T-cell (primary cell): ENCODE measurements around the gene EPB41L2. TPM values are rescaled to one million over a fixed set of nuclear protein-coding genes. Genes with fewer than 3 reads are reported as not detected.

Experiments
- ATAC-seq, 4 experiments: fragments of 200-7000 bp in 3 of 4; fragments of 150-1000 bp in 1 of 4; cut with Tn5 transposase; replicated peaks in 1 of 4; 1 replicate in 3 of 4; 2 replicates in 1 of 4; pipeline ENCODE4 v1.10.0; 2021; ENCODE audit warnings: moderate library complexity in 3 of 4, mild to moderate bottlenecking in 2 of 4, moderate number of reproducible peaks in 1 of 4
- CTCF ChIA-PET, 2 donors: fragments of 300-600 bp; sonication (Branson Sonifier 250); formaldehyde crosslinking; loops; one replicate each; lab custom pipeline; 2022; ENCODE audit warnings: antibody characterized with exemption in 2 of 2; lab: Charles Lee
- POLR2A ChIA-PET, 2 donors: fragments of 300-600 bp; sonication (Branson Sonifier 250); formaldehyde crosslinking; loops; one replicate each; lab custom pipeline; 2022; ENCODE audit warnings: antibody characterized with exemption in 2 of 2; lab: Charles Lee
- DNase-seq, 35 experiments: peaks; one replicate each; pipeline versions ENCODE4 v3.0.0 to v3.0.0-alpha.2; 2013 to 2023
- H3K27ac ChIP-seq: one replicate; pipeline ENCODE4 v1.5.1; 2013; ENCODE audit warnings: low read length
- H3K27me3 ChIP-seq, 2 experiments: replicated peaks in 1 of 2; 1 replicate in 1 of 2; 2 replicates in 1 of 2; pipeline versions ENCODE4 v1.6.1 to v1.7.0; 2013; ENCODE audit warnings: low read length in 1 of 2, mixed read lengths in 1 of 2; ENCODE audit not compliant: control insufficient read depth in 2 of 2, insufficient read depth in 2 of 2; ENCODE audit errors: extremely low read depth in 1 of 2
- H3K36me3 ChIP-seq, 2 donors: 1 replicate in 1 of 2; 2 replicates in 1 of 2; pipeline versions ENCODE4 v1.6.1 to v1.7.0; 2013; ENCODE audit warnings: low read length in 1 of 2; ENCODE audit not compliant: control insufficient read depth in 2 of 2, insufficient read depth in 1 of 2; ENCODE audit errors: extremely low read depth in 1 of 2
- H3K4me1 ChIP-seq, 2 experiments: 1 replicate in 1 of 2; 2 replicates in 1 of 2; pipeline versions ENCODE4 v1.6.1 to v1.7.0; 2013; ENCODE audit warnings: low read length in 2 of 2, mixed read lengths in 1 of 2; ENCODE audit not compliant: insufficient read depth in 2 of 2, control insufficient read depth in 1 of 2; ENCODE audit errors: extremely low read depth in 1 of 2
- H3K4me3 ChIP-seq, 2 donors: 1 replicate in 1 of 2; 2 replicates in 1 of 2; pipeline versions ENCODE4 v1.5.1 to v1.7.0; 2013; ENCODE audit warnings: mild to moderate bottlenecking in 2 of 2, low read length in 1 of 2, moderate library complexity in 1 of 2; ENCODE audit not compliant: control insufficient read depth in 1 of 2; ENCODE audit errors: extremely low read depth in 1 of 2
- H3K9me3 ChIP-seq: 2 replicates; pipeline ENCODE4 v1.7.0; 2013
- H3K27ac Mint-ChIP-seq, 2 donors: one replicate each; pipeline ENCODE4 v1.8.0; 2020 to 2021; ENCODE audit warnings: mild to moderate bottlenecking in 2 of 2, mixed read lengths in 2 of 2
- H3K27me3 Mint-ChIP-seq, 2 donors: one replicate each; pipeline ENCODE4 v1.8.0; 2021 to 2022; ENCODE audit warnings: mixed read lengths in 2 of 2
- H3K36me3 Mint-ChIP-seq: one replicate; pipeline ENCODE4 v1.8.0; 2021; ENCODE audit warnings: mixed read lengths
- H3K4me1 Mint-ChIP-seq, 3 donors: one replicate each; pipeline ENCODE4 v1.8.0; 2020 to 2022; ENCODE audit warnings: mixed read lengths in 3 of 3, mild to moderate bottlenecking in 1 of 3
- H3K4me3 Mint-ChIP-seq, 3 donors: one replicate each; pipeline ENCODE4 v1.8.0; 2020 to 2022; ENCODE audit warnings: mild to moderate bottlenecking in 3 of 3, mixed read lengths in 3 of 3, moderate library complexity in 3 of 3
- H3K9me3 Mint-ChIP-seq, 3 donors: one replicate each; pipeline ENCODE4 v1.8.0; 2020 to 2022; ENCODE audit warnings: mixed read lengths in 3 of 3
- WGBS: methylation state at CpG from one replicate; pipeline ENCODE4 v1.1.5; 2013; ENCODE audit warnings: missing lambda C conversion rate; ENCODE audit not compliant: insufficient coverage; 5-methylcytosine and 5-hydroxymethylcytosine counted together
- total RNA-seq, 35 experiments: library from RNA in 6 of 35; stranded (reverse) in 6 of 35; fragments of 120-200 nt in 1 of 35; gene quantifications; one replicate each; pipeline versions ENCODE4 v1.2.1 to v1.2.4 and lab custom pipeline; 2013 to 2026

Gene EPB41L2
- total RNA-seq, 5 donors from 2014 or later (not counting 1 experiment from before 2014, with no cell fraction given), result 11.1 to 15.0 (median 13.6) TPM

DNA sequence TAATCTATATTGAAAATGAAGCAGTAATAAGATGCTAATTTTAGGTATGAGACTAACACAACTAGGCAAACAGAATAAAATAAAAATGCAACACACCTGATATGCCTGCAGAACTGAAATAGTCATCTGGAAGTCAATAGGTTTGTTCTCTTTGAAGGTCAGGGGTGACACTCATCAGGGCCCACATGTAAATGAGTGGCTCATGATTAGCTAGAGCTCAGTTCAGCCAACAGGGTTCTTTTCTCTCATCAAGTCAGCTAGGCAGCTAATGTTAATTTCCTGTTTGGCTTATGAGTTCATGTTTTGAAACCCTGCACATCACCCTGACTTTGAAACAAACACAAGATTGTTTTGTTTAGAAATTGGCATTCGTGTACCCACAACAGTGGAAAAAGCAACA, 212.0 kb downstream of the EPB41L2 start:
- CTCF ChIA-PET, result interaction anchor here in 1 of 2 donors (0.6 to 0.9 kb wide), 2 partner anchors 8 to 790 kb away, joined by 3 to 6 read pairs; no protein-coding TSS in a partner anchor
- ATAC-seq, result no peak
- H3K27ac ChIP-seq, result no peak overlapping the region
- POLR2A ChIA-PET, result no interaction called here
- no peaks in the 10 kb centered on the region for H3K27me3 ChIP-seq
- Mint-ChIP-seq H3K4me1 (peaks cover 0 to 8% (median 4%) of the 10 kb centered on the region in 3 donors), H3K27ac (no peak overlapping the region), H3K27me3 (no peaks in the 10 kb centered on the region), H3K9me3 (no peaks in the 10 kb centered on the region), H3K4me3 (no peak overlapping the region), H3K36me3 (peaks cover 4% of the 10 kb centered on the region)
- WGBS, result 100% methylated on average over 1 of the region's 1 CpG
- peaks cover 2 to 3% of the 10 kb centered on the region in 2 experiments for H3K4me1 ChIP-seq
- H3K36me3 ChIP-seq, result no peaks in the 10 kb centered on the region
- no peaks in the 10 kb centered on the region for H3K9me3 ChIP-seq
- no peak overlapping the region for H3K4me3 ChIP-seq
- no peak for DNase-seq

DNA sequence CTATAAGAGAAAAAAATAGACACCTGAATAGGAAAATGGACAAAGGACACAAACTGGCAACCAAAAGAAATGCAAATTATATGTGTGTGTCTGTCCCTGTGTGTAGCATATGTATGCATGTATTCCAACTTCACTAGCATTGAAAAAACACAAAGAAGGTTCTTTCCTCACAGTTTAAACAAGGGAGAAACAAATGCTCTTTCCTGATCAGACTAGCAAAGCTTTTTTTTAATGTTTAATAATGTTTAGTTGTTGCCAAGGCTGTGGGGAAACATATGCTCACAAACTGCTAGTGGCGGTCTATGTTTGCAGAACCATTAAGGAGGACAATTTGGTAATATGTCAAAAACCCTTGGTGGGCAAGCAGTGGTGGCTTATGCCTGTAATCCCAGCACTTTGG, 213.5 kb downstream of the EPB41L2 start:
- H3K27me3 ChIP-seq, result no peaks in the 10 kb centered on the region
- 100% methylated on average over 1 of the region's 1 CpG for WGBS
- H3K9me3 Mint-ChIP-seq, result no peaks in the 10 kb centered on the region
- ChIA-PET CTCF (no interaction called here), POLR2A (no interaction called here)
- H3K4me1 Mint-ChIP-seq, result peaks cover 0 to 8% (median 4%) of the 10 kb centered on the region in 3 donors
- H3K27me3 Mint-ChIP-seq, result no peaks in the 10 kb centered on the region
- H3K36me3 Mint-ChIP-seq, result no peaks in the 10 kb centered on the region
- no peak overlapping the region for H3K4me3 ChIP-seq
- no peaks in the 10 kb centered on the region for H3K9me3 ChIP-seq
- no peak for ATAC-seq
- H3K27ac Mint-ChIP-seq, result no peak overlapping the region
- peaks cover 2 to 3% of the 10 kb centered on the region in 2 experiments for H3K4me1 ChIP-seq
- H3K4me3 Mint-ChIP-seq, result no peak overlapping the region
- DNase-seq, result no peak
- H3K27ac ChIP-seq, result no peak overlapping the region
- H3K36me3 ChIP-seq, result no peaks in the 10 kb centered on the region

GRCh38 chr6:130848945-130849344, 214.1 kb downstream of the EPB41L2 start:
- H3K4me1 Mint-ChIP-seq, result peaks cover 0 to 8% (median 4%) of the 10 kb centered on the region in 3 donors
- no peak overlapping the region for H3K4me3 Mint-ChIP-seq
- H3K27me3 ChIP-seq, result no peaks in the 10 kb centered on the region
- H3K9me3 ChIP-seq, result no peaks in the 10 kb centered on the region
- peak in 22 of 35 experiments; percentile 2 to 28 (median 6) for DNase-seq
- POLR2A ChIA-PET, result no interaction called here
- CTCF ChIA-PET, result interaction anchor here in 1 of 2 donors (0.6 kb wide), 1 partner anchor 63 kb away, joined by 3 read pairs; no protein-coding TSS in a partner anchor
- H3K27ac ChIP-seq, result no peak overlapping the region
- no peaks in the 10 kb centered on the region for H3K36me3 Mint-ChIP-seq
- H3K27me3 Mint-ChIP-seq, result no peaks in the 10 kb centered on the region
- peaks cover 2 to 3% of the 10 kb centered on the region in 2 experiments for H3K4me1 ChIP-seq
- ATAC-seq, result peak; percentile 60 to 79 (median 76)
- H3K36me3 ChIP-seq, result no peaks in the 10 kb centered on the region
- H3K27ac Mint-ChIP-seq, result no peak overlapping the region
- H3K9me3 Mint-ChIP-seq, result no peaks in the 10 kb centered on the region
- H3K4me3 ChIP-seq, result no peak overlapping the region
- no CpG with 5 or more reads among the region's 2 CpGs for WGBS

- Histone ChIP-seq H3K9me3 (no peaks in the 10 kb centered on the region), H3K27me3 (no peaks in the 10 kb centered on the region), H3K4me3 (no peak overlapping the region), H3K4me1 (peaks cover 2 to 3% of the 10 kb centered on the region in 2 experiments), H3K36me3 (no peaks in the 10 kb centered on the region), H3K27ac (no peak overlapping the region)
- no peaks in the 10 kb centered on the region for H3K36me3 Mint-ChIP-seq
- peaks cover 0 to 12% (median 4%) of the 10 kb centered on the region in 3 donors for H3K4me1 Mint-ChIP-seq
- no peak for DNase-seq
- no peak overlapping the region for H3K27ac Mint-ChIP-seq
- ChIA-PET POLR2A (interaction anchor here in 1 of 2 donors (0.6 kb wide), 1 partner anchor 529 kb away, joined by 3 read pairs; no protein-coding TSS in a partner anchor), CTCF (interaction anchor here (0.6 to 1.6 kb wide), 7 partner anchors 23 to 811 kb away, joined by 3 to 6 read pairs (median 4); no protein-coding TSS in a partner anchor)
- no peaks in the 10 kb centered on the region for H3K27me3 Mint-ChIP-seq
- no peaks in the 10 kb centered on the region for H3K9me3 Mint-ChIP-seq
- H3K4me3 Mint-ChIP-seq, result no peak overlapping the region
- no peak for ATAC-seq
- 94% methylated on average over 2 of the region's 7 CpGs for WGBS
Observed at GRCh38 chr6:130847001-130847910, 215.8 kb downstream of the EPB41L2 start.

DNA sequence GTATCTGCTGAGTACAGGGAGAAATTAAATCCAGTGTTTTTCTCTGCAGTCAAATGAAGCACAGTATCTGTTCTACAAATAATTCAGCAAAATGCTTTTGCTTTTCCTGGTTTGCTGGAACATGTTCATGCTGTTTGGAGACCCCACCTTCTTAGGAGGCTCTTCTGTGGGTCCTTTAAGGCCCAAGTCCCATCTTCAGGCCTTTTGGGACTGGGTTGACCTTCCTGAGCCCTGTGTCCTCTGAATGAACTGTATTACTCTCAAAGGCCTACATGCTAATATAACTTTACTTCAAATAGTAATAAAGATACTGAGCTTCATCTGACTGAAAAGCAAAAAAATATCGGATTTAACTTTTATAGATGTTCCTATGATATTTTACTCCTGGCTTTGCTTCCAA, 216.5 kb downstream of the EPB41L2 start:
- Mint-ChIP-seq H3K36me3 (no peaks in the 10 kb centered on the region), H3K4me3 (no peak overlapping the region), H3K9me3 (no peaks in the 10 kb centered on the region), H3K4me1 (peaks cover 0 to 12% (median 4%) of the 10 kb centered on the region in 3 donors), H3K27ac (no peak overlapping the region), H3K27me3 (no peaks in the 10 kb centered on the region)
- DNase-seq (no peak), ATAC-seq (no peak)
- no CpG with 5 or more reads among the region's 1 CpG for WGBS
- ChIA-PET POLR2A (no interaction called here), CTCF (interaction anchor here in 1 of 2 donors (0.6 to 1.6 kb wide), 2 partner anchors 24 to 525 kb away, joined by 3 to 4 read pairs; no protein-coding TSS in a partner anchor)
- H3K27ac ChIP-seq, result no peak overlapping the region
- H3K4me1 ChIP-seq, result peaks cover 2 to 3% of the 10 kb centered on the region in 2 experiments
- no peak overlapping the region for H3K4me3 ChIP-seq
- H3K9me3 ChIP-seq, result no peaks in the 10 kb centered on the region
- H3K27me3 ChIP-seq, result no peaks in the 10 kb centered on the region
- no peaks in the 10 kb centered on the region for H3K36me3 ChIP-seq

DNA sequence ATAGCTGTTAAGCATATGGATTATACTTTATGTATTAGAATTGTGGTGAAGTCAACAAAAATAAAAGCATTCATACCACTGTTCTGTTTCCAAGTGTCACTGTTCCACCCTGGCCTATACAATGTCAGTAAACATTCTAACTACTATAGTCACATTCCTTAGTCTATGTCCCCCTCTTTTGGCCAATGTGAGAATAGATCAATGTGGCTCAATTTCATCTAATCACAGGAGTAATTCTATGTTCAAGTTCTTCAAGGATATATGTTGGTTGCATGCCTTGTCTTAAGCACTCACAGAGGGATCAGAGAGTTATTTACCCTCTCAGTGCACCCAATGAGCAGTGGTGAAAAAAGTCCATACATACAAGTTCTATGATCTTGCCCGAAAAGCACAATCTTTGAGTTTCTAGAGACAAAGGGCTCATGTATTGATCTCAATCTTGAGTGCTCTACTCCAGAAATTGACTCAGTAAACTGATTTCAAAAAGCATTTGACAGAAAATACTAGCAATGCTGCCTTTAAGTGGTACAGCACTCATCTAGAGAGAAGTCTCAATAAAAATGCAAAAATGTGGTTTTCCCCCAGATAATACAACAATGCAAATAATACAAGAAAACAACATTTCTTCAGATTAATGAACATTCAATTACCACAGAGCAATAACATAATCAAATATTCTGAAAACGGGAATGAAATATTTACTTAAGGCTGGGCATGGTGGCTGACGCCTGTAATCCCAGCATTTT, 219.3 kb downstream of the EPB41L2 start:
- WGBS, result 63% methylated on average over 2 of the region's 3 CpGs
- Histone ChIP-seq H3K27me3 (no peaks in the 10 kb centered on the region), H3K4me3 (no peak overlapping the region), H3K36me3 (no peaks in the 10 kb centered on the region), H3K27ac (no peak overlapping the region), H3K9me3 (no peaks in the 10 kb centered on the region), H3K4me1 (peaks cover 0 to under 1% of the 10 kb centered on the region in 2 experiments)
- Mint-ChIP-seq H3K4me3 (no peak overlapping the region), H3K36me3 (no peaks in the 10 kb centered on the region), H3K9me3 (no peaks in the 10 kb centered on the region), H3K4me1 (peaks cover 0 to 5% (median 2%) of the 10 kb centered on the region in 3 donors), H3K27me3 (no peaks in the 10 kb centered on the region), H3K27ac (no peak overlapping the region)
- POLR2A ChIA-PET, result interaction anchor here in 1 of 2 donors (0.5 kb wide), 1 partner anchor 640 kb away, joined by 3 read pairs; no protein-coding TSS in a partner anchor
- peak; percentile 60 to 78 (median 72) for ATAC-seq
- DNase-seq, result peak in 2 of 35 experiments; percentile 44 to 77
- CTCF ChIA-PET, result interaction anchor here (0.6 to 1.7 kb wide), 19 partner anchors 8 to 1246 kb away, joined by 3 to 8 read pairs (median 3); no protein-coding TSS in a partner anchor
